Activated CD8-positive, alpha-beta memory T cell treated with anti-CD3 and anti-CD28 coated beads, Interleukin-2, amount 50 U/mL, for 1 hour (primary cell): ENCODE results near the gene RHBDD3.

Experiments
- DNase-seq: peaks from one replicate; pipeline ENCODE4 v3.0.0-alpha.2; 2020; ENCODE audit errors: extremely low read depth

Gene RHBDD3

DNA sequence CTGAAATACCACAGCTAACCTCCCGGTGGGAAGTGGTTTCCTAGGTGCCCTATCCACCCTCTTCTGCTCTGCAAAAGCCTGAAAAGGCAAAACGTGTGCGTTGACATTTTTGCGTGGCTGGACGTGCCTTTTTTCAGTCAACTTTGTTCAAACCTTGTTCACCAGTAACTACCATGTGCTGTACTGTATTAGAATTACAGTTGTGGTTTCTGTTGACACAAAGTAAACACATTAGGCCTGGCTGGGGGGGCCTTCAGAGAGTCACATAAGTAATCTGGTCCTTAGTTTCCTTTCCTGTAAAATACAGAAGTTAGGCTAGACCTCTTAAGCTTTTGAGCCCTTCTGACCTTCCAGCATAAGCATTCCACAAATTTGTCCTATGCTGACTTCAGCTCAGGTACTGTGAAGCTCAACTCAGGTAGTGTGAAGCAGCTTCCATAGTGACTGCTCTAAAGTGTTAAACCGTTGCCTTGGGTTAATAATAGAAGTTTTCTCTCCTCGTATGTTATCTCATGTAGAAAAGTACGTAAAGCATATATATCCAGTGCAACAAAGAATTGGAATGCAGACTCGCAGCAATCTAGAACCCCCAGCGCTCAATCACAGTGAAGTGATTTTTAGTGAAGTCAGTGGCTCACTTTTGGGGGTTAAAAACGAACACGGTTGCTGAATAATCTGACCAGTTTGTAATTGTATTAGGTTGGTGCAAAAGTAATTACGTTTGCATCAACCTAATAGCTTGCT lies 2.1 kb upstream of the RHBDD3 start:
- DNase-seq: no peak

DNA sequence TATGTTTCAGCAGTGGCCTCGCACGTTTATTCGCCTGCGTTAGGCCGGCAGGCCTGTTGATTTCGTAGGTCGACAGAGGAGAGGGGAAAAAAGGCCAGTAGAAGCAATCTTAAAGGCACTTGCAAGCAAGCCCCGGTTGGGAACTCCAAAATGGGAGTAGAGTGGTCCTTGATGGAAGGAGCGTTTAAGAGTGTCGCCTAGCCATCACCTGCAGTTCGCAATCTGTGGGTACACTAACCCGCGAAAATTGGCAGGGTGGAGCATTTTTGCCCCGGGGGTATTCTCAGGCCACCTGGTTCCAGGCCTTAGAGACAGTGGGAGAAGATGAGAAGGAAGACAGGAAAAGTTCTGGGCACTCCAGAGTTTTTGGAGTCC lies 1.4 kb upstream of the RHBDD3 start:
- DNase-seq: no peak

DNA sequence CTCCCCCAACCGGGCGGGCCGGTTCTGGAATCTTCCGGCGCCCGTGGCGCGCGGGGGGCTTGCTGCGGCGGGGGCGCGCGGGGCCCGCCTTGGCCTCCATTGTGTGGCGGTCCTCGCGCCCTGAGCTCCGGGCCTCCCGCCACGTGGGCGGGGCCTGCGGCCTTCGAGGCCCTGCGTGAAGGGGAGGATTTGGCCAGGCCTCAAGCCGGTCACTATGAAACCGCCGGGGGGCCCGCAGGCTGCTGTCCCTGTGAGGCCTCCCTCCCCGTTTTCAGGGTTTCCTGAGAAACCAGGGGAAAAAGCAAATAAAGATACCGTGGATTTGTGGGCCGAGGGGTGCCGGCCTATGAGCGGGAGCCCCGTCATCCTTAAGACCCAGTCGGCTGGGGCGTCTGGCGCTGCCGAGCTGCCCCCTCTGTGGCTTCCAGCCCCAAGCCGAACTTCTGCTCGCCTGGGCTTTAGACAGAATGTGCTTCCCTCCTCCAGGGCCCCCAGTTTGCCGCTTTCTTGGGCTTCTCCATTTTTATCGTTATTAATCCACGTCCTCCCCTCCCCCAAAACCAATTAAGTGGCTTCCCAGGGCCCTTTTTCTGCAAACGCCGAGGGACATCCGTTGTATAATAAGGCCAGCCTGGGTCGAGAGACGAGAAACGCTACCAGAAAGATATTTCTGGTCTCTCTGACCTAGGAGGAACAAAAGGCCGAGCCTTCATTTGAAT lies 889 bp upstream of the RHBDD3 start:
- no peak for DNase-seq

DNA sequence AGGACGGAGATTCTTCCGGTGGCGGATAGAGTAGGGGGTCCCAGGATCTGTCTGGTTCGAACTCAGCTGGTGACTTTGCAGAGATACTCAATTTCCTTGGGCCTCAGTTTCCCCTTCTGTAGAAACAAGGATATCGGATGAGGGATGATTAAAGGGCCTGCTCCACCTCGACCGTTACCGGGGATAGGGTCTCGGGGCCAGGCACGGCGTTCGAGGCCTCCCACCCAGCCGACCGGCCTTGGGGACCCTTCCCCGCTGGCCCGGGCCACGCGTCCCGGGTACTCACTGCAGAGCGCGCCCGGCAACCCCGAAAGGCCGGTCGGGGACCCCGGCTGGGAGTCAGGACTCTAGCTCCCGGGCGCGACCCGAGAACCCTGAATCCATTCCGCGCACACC lies 321 bp downstream of the RHBDD3 start:
- DNase-seq: no peak

DNA sequence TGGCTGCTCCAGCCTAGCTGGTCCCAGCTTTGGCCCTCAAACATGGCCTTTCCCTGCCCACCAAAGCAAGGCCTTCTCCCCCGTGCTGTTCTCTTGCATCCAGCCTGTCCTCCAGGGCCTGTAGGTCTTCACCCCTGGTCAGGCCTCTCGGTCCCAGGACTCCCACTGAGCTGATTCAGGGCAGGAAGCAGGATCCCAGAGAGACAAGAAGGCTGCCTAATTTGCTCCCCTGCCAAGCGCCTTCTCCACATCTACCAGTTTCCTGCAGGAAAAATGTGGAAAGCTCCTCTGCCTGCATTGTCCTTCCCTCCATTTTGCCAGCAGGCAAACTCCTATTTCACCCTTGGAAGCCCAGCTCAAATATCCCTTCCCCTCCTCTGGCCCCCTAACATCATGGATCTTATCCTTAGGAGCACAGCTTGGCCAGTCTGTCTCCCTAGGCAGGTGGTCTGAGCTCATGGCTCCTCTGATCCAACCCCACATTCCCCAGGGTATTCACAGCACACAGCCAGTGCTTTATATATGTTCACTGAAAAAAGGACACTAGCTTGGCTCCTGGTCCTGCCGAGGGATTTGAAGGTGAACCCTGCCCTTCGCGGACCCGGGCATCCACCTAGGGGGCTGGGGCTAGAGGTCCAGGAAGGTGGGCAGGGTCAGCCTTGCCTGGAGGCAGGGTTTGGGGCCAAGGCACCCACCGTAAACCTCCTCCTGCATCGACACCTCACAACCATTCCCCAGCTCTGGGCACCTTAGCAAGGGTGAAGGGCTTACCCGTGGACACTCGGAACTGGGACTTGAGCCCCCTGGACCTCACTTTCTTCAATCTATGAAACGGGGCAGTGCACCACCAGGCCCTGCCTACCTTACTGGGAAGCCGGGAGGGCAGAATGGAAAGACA lies 968 bp downstream of the RHBDD3 start:
- no peak for DNase-seq

DNA sequence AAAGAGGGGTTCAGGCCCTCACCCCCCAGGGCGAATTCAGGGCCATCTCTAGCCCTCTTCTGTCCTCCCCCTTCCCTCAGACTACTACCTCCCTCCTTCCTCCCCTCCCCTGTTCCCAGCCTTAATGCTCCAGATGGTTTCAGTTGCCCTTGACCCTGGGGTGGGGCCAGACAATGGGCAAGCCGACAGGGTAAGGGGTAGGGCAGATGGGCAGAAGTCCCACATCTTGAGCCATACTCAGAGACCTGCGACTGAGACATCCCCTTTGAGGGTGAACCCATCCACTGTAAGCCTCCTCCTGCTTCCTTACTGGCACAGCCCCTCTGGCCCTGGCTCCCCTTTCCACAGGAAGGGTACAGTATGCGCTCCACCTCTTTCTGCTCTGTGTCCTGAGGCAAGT lies 1.9 kb downstream of the RHBDD3 start:
- DNase-seq: no peak

DNA sequence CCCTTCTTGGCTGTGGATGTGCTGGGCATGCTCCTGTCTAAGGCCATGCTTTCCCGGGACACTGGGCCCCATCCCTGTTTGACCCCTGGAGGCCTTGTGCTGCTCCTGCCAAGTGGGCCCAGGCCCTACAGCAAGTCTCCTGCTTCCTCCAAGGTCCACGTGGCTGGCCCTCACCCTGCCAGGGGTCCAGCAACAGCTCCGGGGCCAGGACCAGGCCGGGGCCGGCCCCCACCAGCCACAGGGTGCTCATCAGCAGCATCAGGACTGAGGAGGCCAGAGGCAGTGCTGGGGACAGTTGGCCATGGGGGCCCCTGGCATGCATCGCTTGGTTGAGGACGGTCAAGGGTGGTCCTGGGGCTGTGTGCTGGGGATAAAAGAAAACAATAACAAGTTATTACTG lies 2.5 kb downstream of the RHBDD3 start:
- DNase-seq: no peak

DNA sequence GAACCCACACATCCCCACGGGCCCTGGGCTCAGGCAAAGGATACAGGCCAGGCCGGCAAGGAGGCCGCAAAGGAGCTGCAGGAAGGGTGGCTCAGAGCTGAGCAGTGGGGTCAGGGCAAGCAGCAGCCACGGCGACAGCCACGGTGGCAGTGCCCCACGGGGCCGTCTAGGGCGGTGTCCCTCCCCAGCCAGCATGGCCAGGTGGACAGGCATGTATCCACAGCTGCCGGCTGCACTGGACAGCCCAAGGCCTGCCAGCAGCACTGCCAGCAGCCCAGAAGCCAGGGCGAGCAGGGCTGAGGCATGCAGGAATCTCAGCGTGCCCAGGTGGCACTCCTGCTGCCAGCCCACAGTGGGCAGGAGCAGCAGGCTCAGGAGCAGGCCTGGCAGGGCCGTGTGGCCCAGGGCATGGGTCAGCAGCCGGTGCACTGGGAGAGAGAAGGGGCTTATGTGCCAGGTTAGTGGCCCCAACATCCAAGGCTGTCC lies 3.9 kb downstream of the RHBDD3 start:
- no peak for DNase-seq

DNA sequence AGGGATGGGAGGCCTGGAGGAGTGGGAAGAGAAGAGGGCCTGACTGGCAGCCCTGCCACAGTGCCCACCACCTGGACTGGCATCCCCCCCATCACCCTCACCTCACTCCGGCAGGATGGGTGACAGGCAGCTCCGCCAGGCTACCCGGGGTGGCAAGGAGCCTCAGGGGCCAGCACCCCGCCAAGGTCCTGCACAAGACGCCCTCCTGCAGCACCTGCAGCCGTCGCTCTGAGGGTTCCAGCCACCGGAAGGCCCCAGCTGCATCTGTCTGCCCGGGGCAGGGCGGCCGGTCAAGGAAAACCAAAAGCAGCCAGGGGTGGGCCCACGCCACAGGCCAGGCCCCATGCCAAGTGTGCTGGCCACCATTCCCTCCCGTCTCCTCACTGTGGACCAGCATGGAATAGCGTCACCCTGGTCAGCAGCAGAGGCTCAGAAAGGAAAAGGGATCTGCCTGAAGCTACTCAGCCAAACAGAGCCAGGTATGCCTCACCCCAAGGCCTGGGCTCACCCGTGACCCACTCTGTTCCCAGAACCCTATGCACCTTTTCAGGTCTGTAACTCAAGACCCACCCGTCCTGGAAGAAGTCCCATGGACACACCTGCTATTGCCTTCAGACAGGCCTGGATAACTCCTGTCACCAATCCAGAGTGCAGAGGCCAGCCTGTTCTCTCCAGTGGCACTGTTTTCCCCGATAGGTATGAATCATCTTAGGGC lies 7.0 kb downstream of the RHBDD3 start:
- DNase-seq: no peak

DNA sequence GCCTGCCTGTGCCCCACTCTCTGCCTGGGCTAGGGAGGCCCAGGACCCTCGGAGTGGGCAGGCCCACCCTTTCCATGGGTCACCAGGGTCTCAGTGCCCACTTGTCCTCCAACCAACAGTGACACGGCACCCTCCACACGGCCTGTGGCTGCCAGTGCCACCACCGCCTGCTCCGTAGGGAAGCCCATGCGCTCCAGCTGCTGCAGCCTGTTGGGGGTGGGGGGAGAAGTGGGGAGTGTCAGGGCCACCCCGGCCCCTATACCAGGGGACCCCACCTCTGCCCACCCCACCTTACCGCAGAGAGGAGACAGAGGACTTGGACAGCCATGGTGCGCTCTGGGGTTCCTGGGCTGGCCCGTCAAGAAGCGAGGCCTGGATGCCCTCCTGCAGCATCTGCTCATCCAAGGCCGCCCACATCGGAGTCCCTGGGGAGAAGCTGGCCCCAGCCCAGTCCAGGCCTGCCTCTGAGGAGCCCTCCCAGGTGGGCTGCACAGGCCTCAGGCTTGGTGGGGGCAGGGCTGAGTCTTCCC lies 7.7 kb downstream of the RHBDD3 start:
- DNase-seq: no peak

DNA sequence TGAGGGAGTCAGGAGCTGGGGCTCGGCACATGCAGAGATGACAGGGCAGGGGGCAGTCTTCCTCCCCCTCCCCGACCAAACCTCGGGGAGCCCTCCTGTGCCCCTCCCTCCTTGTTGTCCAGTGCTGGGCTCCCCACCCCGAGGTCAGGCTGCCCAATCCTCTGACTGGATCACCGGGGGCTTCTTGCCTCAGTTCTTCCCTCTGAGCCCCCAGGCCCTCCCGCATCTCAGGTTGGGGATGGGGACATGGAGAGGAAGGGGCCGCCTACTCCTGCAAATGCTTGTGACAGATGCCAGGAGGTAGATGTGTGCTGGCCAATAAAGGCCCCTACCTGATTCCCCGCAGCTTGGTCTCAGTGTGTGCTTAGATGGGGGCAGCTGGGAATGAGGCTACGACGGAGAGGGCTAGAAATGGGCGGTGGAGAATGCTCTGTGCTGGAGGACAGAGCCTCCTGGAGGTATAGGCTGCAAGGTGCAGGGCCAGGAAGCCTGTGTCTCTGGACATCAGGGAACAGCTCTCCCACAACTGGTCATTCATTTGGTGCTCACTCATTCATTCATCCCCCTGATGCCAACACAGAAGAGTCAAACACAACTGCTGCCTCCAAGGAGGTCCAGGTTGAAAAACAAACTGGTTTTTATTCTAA lies 8.4 kb downstream of the RHBDD3 start:
- DNase-seq: no peak

DNA sequence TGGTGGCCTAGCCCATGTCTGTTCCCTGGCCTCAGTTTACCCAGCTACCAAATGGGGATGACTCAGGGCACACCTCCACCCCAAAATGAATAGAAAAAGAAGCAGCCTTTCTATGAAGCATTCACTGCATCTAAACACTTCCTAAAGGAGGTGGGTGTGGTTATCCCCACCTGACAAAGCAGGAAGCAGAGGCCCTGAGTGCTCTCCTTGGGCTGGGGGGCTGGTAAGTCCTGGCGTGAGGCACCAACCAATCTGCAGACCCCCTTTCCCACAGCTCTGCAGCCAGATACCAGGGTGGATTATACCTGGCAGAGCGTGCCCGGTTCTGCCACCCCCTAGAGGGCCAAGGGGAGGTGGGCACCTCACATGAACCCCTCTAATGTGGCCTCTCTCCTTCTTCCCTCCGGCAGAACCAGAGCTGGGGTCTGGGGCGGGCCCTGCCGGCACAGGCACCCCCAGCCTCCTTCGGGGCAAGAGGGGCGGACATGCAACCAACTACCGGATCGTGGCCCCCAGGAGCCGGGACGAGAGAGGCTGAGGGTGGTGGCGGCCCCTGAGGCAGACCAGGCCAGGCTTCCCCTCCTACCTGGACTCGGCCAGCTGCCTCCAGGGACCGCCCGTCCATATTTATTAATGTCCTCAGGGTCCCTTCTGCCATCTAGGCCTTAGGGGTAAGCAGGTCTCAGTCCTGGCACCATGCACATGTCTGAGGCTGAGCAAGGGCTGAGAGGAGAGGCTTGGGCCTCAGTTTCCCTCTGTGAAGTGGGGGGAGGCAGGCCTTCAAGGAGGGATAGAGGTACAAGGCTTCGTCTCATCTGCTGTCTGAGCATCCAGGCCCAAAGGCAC lies 9.2 kb downstream of the RHBDD3 start:
- DNase-seq: no peak

DNA sequence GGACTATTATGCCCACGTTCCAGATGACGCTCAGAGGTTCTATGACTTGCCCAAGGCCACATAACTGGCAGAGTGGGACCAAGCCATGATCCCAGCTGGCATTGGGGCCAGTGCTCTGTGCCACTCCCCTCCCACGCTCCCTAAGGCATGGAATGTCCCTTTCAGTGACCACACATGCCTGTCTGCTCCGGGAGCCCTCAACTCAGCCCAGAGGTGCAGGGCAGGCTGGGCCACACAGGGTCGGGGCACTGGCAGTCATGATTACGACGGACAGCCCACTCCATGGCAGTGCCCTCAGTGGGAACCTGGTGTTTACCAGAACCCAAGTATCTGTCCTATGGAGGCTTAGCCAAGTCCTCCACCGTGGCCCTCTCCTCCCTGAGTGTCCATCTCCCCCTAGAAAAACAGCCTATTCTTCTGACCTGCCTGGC lies 10.0 kb downstream of the RHBDD3 start:
- DNase-seq: no peak

DNA sequence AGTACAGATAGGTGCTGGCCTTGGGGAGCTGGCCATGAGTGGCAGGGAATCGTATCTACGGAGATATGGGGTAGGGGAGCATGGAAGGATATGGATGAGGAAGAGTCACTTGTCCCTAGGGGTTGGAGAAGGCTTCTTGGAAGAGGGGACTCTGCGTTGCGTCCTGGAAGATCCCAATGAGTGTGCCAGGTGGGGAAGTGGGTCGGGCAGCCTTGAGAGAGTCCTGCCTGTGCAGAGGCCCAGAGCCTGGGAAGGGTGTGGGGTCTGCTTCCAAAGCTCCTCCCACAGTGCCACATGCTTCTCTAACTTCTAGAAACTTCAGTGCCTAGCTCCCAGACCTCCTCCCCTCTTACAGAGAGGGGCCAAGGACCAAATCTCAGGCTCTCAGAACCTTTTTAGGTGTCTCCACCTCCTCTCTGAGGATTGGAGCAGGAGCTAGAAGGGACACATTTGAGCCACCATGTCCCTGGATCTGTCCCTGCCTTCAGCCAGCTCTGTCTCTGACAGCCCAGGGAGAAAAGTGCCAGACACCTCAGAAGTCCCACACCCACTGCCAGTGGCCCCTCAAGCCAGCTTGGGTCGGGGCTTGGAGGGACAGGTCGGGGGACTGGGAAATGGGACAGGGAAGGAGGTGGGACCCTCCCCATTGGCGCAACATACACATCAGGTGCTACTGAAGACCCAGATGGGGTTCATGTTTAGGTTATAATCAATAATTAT lies 11.0 kb downstream of the RHBDD3 start:
- DNase-seq: no peak

DNA sequence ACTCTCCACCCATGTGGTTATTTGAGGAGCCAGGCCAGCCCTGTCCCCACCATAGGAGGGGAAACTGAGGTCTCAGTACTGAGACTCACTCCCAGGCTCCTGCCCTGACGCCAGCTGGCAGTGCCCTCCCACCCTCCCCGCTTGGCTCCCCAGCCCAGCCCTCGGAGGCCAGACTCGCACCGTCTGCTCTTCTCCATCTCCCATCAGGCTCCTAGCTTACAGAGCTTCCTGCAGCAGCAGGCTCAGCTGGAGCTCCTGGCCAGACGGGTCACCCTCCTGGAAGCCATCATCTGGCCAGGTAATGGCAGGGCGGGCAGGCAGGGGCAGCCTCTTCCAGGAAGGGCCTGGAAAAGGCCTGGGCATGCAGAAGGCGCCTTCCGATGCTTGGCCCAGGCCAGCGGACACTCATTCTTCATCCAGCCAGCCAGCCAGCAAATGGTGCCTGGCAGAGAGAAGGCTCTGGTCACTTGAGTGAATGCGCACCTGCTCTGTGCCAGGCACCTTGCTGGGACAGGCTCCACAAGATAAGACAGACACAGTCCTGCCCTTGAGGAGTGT lies 12.6 kb downstream of the RHBDD3 start:
- no peak for DNase-seq

DNA sequence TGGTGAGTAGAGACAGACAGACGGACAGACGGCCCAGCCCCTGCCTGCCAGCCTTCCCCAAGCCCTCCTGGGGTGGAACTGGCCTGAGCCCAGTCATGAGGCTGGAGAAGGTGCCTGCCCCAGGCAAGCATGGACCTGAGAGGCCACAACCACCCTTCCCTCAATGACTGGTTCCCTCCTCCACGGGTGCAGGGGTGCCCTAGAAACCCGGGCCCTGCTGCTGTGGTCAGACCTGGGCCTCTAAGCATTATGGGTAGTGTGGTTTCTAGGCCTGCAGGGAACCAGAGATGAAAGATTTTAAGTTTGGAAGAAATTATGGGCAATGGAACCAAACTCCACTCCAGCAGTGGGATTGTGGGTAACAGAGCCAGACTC lies 13.5 kb downstream of the RHBDD3 start:
- DNase-seq: no peak

DNA sequence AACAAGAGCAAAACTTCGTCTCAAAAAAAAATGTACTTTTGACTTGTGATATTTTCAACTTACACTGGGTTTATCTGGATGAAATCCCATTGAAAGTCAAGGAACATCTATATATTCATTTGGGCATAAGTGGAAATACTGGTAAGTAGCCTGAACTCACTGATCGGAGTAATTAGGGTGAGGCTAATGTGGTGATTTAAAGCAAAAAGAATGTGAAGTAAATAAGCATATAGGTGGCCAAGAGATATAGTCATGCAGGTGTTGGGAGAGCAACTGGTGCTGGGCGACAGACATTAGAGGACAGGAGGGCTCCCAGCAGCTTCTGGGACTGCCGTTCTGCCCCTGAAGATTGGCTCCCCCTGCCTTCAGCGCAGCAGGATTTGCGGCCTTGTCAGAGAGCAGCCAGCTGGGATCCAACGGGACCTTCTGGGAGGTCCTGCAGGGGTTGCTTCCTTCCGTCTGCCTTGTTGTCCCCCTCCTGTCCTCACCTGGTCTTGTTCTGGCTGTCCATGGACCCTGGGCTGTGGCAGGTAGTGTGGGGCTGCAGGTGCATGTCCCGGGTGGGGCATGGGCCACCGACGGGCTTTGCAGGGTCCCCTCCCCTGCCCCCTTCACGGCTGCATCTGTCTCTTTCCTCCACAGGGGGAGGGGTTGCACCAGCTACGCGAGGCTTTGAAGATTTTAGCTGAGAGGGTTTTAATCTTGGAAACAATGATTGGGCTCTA lies 14.1 kb downstream of the RHBDD3 start:
- DNase-seq: no peak
